HCT116 (cell line): Measurements from ENCODE around the gene ABHD12B. TPM values are rescaled to one million over a fixed set of nuclear protein-coding genes. Genes with fewer than 3 reads are reported as not detected.
"Not testable (repeated sequence)": the region's sequence is repeated elsewhere in the genome, so short reads cannot be mapped to it uniquely, and the experiment has no call there.

Experiments used
- ATAC-seq: fragments of 200-7000 bp; cut with Tn5 transposase; 2 replicates; pipeline ENCODE4 v1.9.1; 2020; ENCODE audit warnings: mild to moderate bottlenecking, moderate library complexity
- BruUV-seq: library from RNA; stranded (reverse); fragments of 400-500 nt; replicated peaks from 2 replicates; lab custom pipeline; 2021; lab: Mats Ljungman, UMichigan
- CTCF ChIA-PET: fragments of 300-600 bp; sonication (Branson Sonifier 250); formaldehyde crosslinking; loops from one replicate; lab custom pipeline; 2021; ENCODE audit warnings: antibody characterized with exemption; lab: Charles Lee
- POLR2A ChIA-PET: fragments of 300-600, 350-600 bp; sonication (Branson Sonifier 250); formaldehyde crosslinking; loops from one replicate; lab custom pipeline; 2021; ENCODE audit warnings: antibody characterized with exemption; lab: Charles Lee
- RAD21 ChIA-PET, 2 experiments: fragments of 300-600 bp; sonication (Branson Sonifier 250); formaldehyde crosslinking; loops; one replicate each; lab custom pipeline; 2023; ENCODE audit warnings: low total read pairs in 2 of 2; ENCODE audit not compliant: uncharacterized antibody in 2 of 2, unreplicated experiment in 2 of 2, low non-redundant PET in 1 of 2; lab: Charles Lee
- DNase-seq: peaks from one replicate; pipeline ENCODE4 v3.0.0-alpha.2; 2010; ENCODE audit warnings: low read depth, low spot score
- H2AFZ ChIP-seq: fragments of 200-600 bp; shearing (Covaris generic), sonication (generic); 2 replicates; pipeline ENCODE4 v1.6.1; 2017; ENCODE audit warnings: low read depth, mixed run types, mixed read lengths, antibody characterized with exemption, low read length; ENCODE audit not compliant: poor library complexity, severe bottlenecking
- H3K27ac ChIP-seq: 2 replicates; pipeline ENCODE4 v1.5.1; 2012; ENCODE audit warnings: low read depth, low read length
- H3K27me3 ChIP-seq: fragments of 200-600 bp; sonication (generic); 2 replicates; pipeline ENCODE4 v1.6.1; 2016; ENCODE audit warnings: mixed run types, low read length, mixed read lengths; ENCODE audit not compliant: insufficient read depth
- H3K36me3 ChIP-seq, 2 experiments: fragments of 200-500 bp in 1 of 2; fragments of 200-600 bp in 1 of 2; sonication (Bioruptor generic) in 1 of 2; sonication (generic) in 1 of 2; 2 replicates each; pipeline versions ENCODE4 v1.5.1 to v1.6.1; 2014 to 2016; ENCODE audit warnings: low read length in 2 of 2, inconsistent platforms in 1 of 2, mixed read lengths in 1 of 2, mixed run types in 1 of 2; ENCODE audit not compliant: insufficient read depth in 2 of 2, control insufficient read depth in 1 of 2
- H3K4me1 ChIP-seq, 2 experiments: fragments of 200-600 bp in 1 of 2; sonication (generic) in 1 of 2; 2 replicates each; pipeline versions ENCODE4 v1.5.1 to v1.6.1; 2012 to 2017; ENCODE audit warnings: low read length in 2 of 2, inconsistent platforms in 1 of 2, mild to moderate bottlenecking in 1 of 2, mixed read lengths in 1 of 2, mixed run types in 1 of 2, moderate library complexity in 1 of 2; ENCODE audit not compliant: insufficient read depth in 2 of 2, control insufficient read depth in 1 of 2
- H3K4me2 ChIP-seq: fragments of 200-600 bp; sonication (generic); 2 replicates; pipeline ENCODE4 v1.6.1; 2017; ENCODE audit warnings: mixed run types, low read length, mixed read lengths
- H3K4me3 ChIP-seq, 2 experiments: fragments of 200-600 bp in 1 of 2; sonication (generic) in 1 of 2; replicated peaks in 1 of 2; 2 replicates each; pipeline ENCODE4 v1.5.1; 2011 to 2016; ENCODE audit warnings: low read length in 2 of 2, control low read depth in 1 of 2, low read depth in 1 of 2, mild to moderate bottlenecking in 1 of 2, mixed read lengths in 1 of 2, mixed run types in 1 of 2
- H3K79me2 ChIP-seq: fragments of 200-600 bp; sonication (generic); 2 replicates; pipeline ENCODE4 v1.6.1; 2017; ENCODE audit warnings: mild to moderate bottlenecking, mixed run types, low read length, moderate library complexity, mixed read lengths; ENCODE audit not compliant: insufficient read depth
- H3K9ac ChIP-seq: fragments of 200-600 bp; sonication (generic); 2 replicates; pipeline ENCODE4 v1.6.1; 2016; ENCODE audit warnings: low read length, mixed read lengths
- H3K9me2 ChIP-seq: fragments of 200-600 bp; sonication (generic), shearing (Covaris generic); 2 replicates; pipeline ENCODE4 v1.6.1; 2017; ENCODE audit warnings: mixed run types, mild to moderate bottlenecking, moderate library complexity; ENCODE audit not compliant: insufficient read depth
- H3K9me3 ChIP-seq, 2 experiments: fragments of 200-500 bp in 1 of 2; fragments of 200-600 bp in 1 of 2; sonication (Bioruptor generic) in 1 of 2; sonication (generic) in 1 of 2; 2 replicates each; pipeline ENCODE4 v1.6.1; 2014 to 2017; ENCODE audit warnings: low read length in 2 of 2, mixed read lengths in 2 of 2, inconsistent platforms in 1 of 2, low read depth in 1 of 2, mild to moderate bottlenecking in 1 of 2, mixed run types in 1 of 2, moderate library complexity in 1 of 2; ENCODE audit not compliant: control insufficient read depth in 1 of 2, insufficient read depth in 1 of 2
- H4K20me1 ChIP-seq: fragments of 200-600 bp; sonication (generic), shearing (Covaris generic); 2 replicates; pipeline ENCODE4 v1.6.1; 2017; ENCODE audit warnings: mixed run types, mild to moderate bottlenecking, moderate library complexity; ENCODE audit not compliant: insufficient read depth
- REST ChIP-seq: IDR thresholded peaks from 2 replicates; pipeline ENCODE4 v1.6.1; 2012; ENCODE audit warnings: low read depth
- intact Hi-C: fragments of 100-400 bp; cut with micrococcal nuclease; formaldehyde crosslinking; loops from 2 replicates; pipeline ENCODE4 v1.10.0; 2022
- total RNA-seq: library from RNA; stranded (reverse); gene quantifications from one replicate; pipeline ENCODE4 v1.2.1, GENCODE V29; 2021; ENCODE audit not compliant: unreplicated experiment
- TF ChIP-seq, protein P1 (sequence below): IDR thresholded peaks from 2 replicates; pipeline ENCODE4 v1.6.1; 2012

Gene ABHD12B
- total RNA-seq, 1 experiment from 2014 or later: 0.74 TPM

- H2AFZ ChIP-seq, intact Hi-C loops, H3K9ac ChIP-seq, H3K4me2 ChIP-seq, DNase-seq, H3K36me3 ChIP-seq, H3K27ac ChIP-seq, RAD21 ChIA-PET, H4K20me1 ChIP-seq, H3K4me1 ChIP-seq, H3K27me3 ChIP-seq, H3K9me3 ChIP-seq, ATAC-seq, CTCF ChIA-PET, POLR2A ChIA-PET, H3K4me3 ChIP-seq, H3K9me2 ChIP-seq, H3K79me2 ChIP-seq, BruUV-seq: not testable (repeated sequence)
Observed at GRCh38 chr14:50896421-50896820, 24.6 kb downstream of the ABHD12B start.

GRCh38 chr14:50897005-50897404, 25.2 kb downstream of the ABHD12B start:
- H3K79me2 ChIP-seq, intact Hi-C loops, H3K9me3 ChIP-seq, CTCF ChIA-PET, ATAC-seq, H3K27me3 ChIP-seq, BruUV-seq, H3K36me3 ChIP-seq, RAD21 ChIA-PET, DNase-seq, H3K9me2 ChIP-seq, H3K4me2 ChIP-seq, POLR2A ChIA-PET, H2AFZ ChIP-seq, H3K9ac ChIP-seq, H4K20me1 ChIP-seq, H3K4me1 ChIP-seq, H3K4me3 ChIP-seq, H3K27ac ChIP-seq: not testable (repeated sequence)

GRCh38 chr14:50897658-50898175, 25.9 kb downstream of the ABHD12B start:
- ATAC-seq (no peak), DNase-seq (no peak)
- H3K9me2 ChIP-seq: no peaks in the 10 kb centered on the region
- no peak overlapping the region for H3K27ac ChIP-seq
- ChIA-PET RAD21 (no interaction called here), CTCF (no interaction called here), POLR2A (no interaction called here)
- H3K36me3 ChIP-seq: peaks cover 0 to 3% of the 10 kb centered on the region in 2 experiments; a peak in 1 of 4 replicates
- no peak overlapping the region for H2AFZ ChIP-seq
- no peaks in the 10 kb centered on the region for H4K20me1 ChIP-seq
- H3K27me3 ChIP-seq: no peaks in the 10 kb centered on the region
- H3K4me1 ChIP-seq: peaks cover 0 to 7% of the 10 kb centered on the region in 2 experiments; a peak in 1 of 4 replicates
- H3K4me2 ChIP-seq: no peak overlapping the region
- intact Hi-C loops: no loop called here
- no peak overlapping the region for H3K4me3 ChIP-seq
- no peaks in the 10 kb centered on the region for H3K79me2 ChIP-seq
- no peak for TF ChIP-seq REST
- TF ChIP-seq, protein P1, sequence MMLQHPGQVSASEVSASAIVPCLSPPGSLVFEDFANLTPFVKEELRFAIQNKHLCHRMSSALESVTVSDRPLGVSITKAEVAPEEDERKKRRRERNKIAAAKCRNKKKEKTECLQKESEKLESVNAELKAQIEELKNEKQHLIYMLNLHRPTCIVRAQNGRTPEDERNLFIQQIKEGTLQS: no peak
- no peak overlapping the region for H3K9ac ChIP-seq
- no TSS peak for BruUV-seq
- no peaks in the 10 kb centered on the region for H3K9me3 ChIP-seq
